H1 (cell line): ENCODE measurements around the gene KCNH6.

Experiments used
- CHD7 ChIP-seq: fragments of 300-600 bp; sonication (generic); IDR thresholded peaks from 2 replicates; pipeline ENCODE4 v1.7.1; 2012; ENCODE audit warnings: low read length, moderate library complexity, mild to moderate bottlenecking, inconsistent platforms; ENCODE audit not compliant: insufficient replicate concordance
- EZH2 ChIP-seq: fragments of 200-600 bp; sonication (generic); IDR thresholded peaks from 2 replicates; pipeline ENCODE4 v1.7.1; 2012; ENCODE audit warnings: low read depth, mild to moderate bottlenecking, moderate library complexity, low read length, inconsistent platforms; ENCODE audit not compliant: severe bottlenecking
- GABPA ChIP-seq: IDR thresholded peaks from 2 replicates; pipeline ENCODE4 v1.6.1; 2011; ENCODE audit warnings: mild to moderate bottlenecking, low read length, moderate library complexity, borderline replicate concordance; ENCODE audit not compliant: insufficient read depth
- NRF1 ChIP-seq: IDR thresholded peaks from 2 replicates; pipeline ENCODE4 v1.6.1; 2011; ENCODE audit warnings: mild to moderate bottlenecking, low read depth, low read length, improper control_type of control experiment
- POLR2A ChIP-seq, 2 experiments: IDR thresholded peaks; 1 replicate in 1 of 2; 2 replicates in 1 of 2; pipeline ENCODE4 v1.6.1; 2011; ENCODE audit warnings: low read depth in 2 of 2, low read length in 2 of 2, mild to moderate bottlenecking in 2 of 2; ENCODE audit errors: control extremely low read depth in 1 of 2
- POLR2AphosphoS5 ChIP-seq: IDR thresholded peaks from 2 replicates; pipeline ENCODE4 v1.6.1; 2011; ENCODE audit warnings: low read depth, low read length
- SIRT6 ChIP-seq: IDR thresholded peaks from one replicate; pipeline ENCODE4 v1.7.1; 2012; ENCODE audit warnings: low read length, inconsistent platforms
- TF ChIP-seq, protein P1 (sequence below), 3 experiments: IDR thresholded peaks; 1 replicate in 2 of 3; 2 replicates in 1 of 3; pipeline versions ENCODE4 v1.5.1 to v1.6.1; 2011; ENCODE audit warnings: low read length in 3 of 3, mild to moderate bottlenecking in 3 of 3, inconsistent platforms in 2 of 3, low read depth in 1 of 3, moderate library complexity in 1 of 3; ENCODE audit not compliant: insufficient read depth in 1 of 3; ENCODE audit errors: control extremely low read depth in 1 of 3

GRCh38 chr17:63578769-63579111 lies 55.6 kb downstream of the KCNH6 start:
- TF ChIP-seq, protein P1, sequence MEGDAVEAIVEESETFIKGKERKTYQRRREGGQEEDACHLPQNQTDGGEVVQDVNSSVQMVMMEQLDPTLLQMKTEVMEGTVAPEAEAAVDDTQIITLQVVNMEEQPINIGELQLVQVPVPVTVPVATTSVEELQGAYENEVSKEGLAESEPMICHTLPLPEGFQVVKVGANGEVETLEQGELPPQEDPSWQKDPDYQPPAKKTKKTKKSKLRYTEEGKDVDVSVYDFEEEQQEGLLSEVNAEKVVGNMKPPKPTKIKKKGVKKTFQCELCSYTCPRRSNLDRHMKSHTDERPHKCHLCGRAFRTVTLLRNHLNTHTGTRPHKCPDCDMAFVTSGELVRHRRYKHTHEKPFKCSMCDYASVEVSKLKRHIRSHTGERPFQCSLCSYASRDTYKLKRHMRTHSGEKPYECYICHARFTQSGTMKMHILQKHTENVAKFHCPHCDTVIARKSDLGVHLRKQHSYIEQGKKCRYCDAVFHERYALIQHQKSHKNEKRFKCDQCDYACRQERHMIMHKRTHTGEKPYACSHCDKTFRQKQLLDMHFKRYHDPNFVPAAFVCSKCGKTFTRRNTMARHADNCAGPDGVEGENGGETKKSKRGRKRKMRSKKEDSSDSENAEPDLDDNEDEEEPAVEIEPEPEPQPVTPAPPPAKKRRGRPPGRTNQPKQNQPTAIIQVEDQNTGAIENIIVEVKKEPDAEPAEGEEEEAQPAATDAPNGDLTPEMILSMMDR (IDR thresholded peaks at IDR 0.05; ENCODE audit: control extremely low read depth in 1 of 3, insufficient read depth in 1 of 3, low read depth in 1 of 3, low read length in 3 of 3) = no peak
- no peak for TF ChIP-seq NRF1
- TF ChIP-seq GABPA = no peak
- TF ChIP-seq EZH2 = no peak
- TF ChIP-seq CHD7 = no peak
- no peak for TF ChIP-seq POLR2A (IDR thresholded peaks at IDR 0.05; ENCODE audit: control extremely low read depth in 1 of 2, low read depth in 2 of 2, low read length in 2 of 2)
- TF ChIP-seq SIRT6 = no peak
- no peak for TF ChIP-seq POLR2AphosphoS5
